CD14-positive monocyte (primary cell): ENCODE results near the gene COL24A1. TPM values are rescaled to one million over a fixed set of nuclear protein-coding genes. Genes with fewer than 3 reads are reported as not detected.

Experiments
- DNase-seq, 3 donors: peaks; one replicate each; pipeline ENCODE4 v3.0.0-alpha.2; 2011 to 2022
- H2AFZ ChIP-seq: 2 replicates; pipeline ENCODE4 v1.6.0; 2012; ENCODE audit warnings: mild to moderate bottlenecking, low read depth, low read length, inconsistent platforms; ENCODE audit not compliant: insufficient read depth, poor library complexity, severe bottlenecking
- H3K27ac ChIP-seq, 2 donors: 1 replicate in 1 of 2; 2 replicates in 1 of 2; pipeline ENCODE4 v1.5.1; 2012 to 2013; ENCODE audit warnings: low read length in 2 of 2, control low read depth in 1 of 2, inconsistent platforms in 1 of 2, low read depth in 1 of 2, mild to moderate bottlenecking in 1 of 2
- H3K27me3 ChIP-seq, 2 donors: one replicate each; pipeline versions ENCODE4 v1.6.0 to v1.6.1; 2011 to 2013; ENCODE audit warnings: low read length in 2 of 2; ENCODE audit not compliant: control insufficient read depth in 2 of 2, insufficient read depth in 2 of 2
- H3K36me3 ChIP-seq, 2 donors: replicated peaks in 1 of 2; 1 replicate in 1 of 2; 2 replicates in 1 of 2; pipeline versions ENCODE4 v1.5.1 to v1.6.1; 2012 to 2013; ENCODE audit warnings: low read length in 2 of 2, control low read depth in 1 of 2, inconsistent platforms in 1 of 2, mild to moderate bottlenecking in 1 of 2; ENCODE audit not compliant: insufficient read depth in 2 of 2, control insufficient read depth in 1 of 2
- H3K4me1 ChIP-seq, 2 donors: 1 replicate in 1 of 2; 2 replicates in 1 of 2; pipeline versions ENCODE4 v1.5.1 to v1.6.1; 2012 to 2013; ENCODE audit warnings: low read length in 2 of 2, control low read depth in 1 of 2, inconsistent platforms in 1 of 2, mild to moderate bottlenecking in 1 of 2, moderate library complexity in 1 of 2; ENCODE audit not compliant: insufficient read depth in 2 of 2, control insufficient read depth in 1 of 2
- H3K4me2 ChIP-seq: replicated peaks from 2 replicates; pipeline ENCODE3; 2012; ENCODE audit warnings: low read length, moderate library complexity, mild to moderate bottlenecking; ENCODE audit not compliant: poor library complexity, severe bottlenecking; ENCODE audit errors: extremely low read depth
- H3K4me3 ChIP-seq, 3 experiments: fragments of 200-600 bp in 1 of 3; sonication (generic) in 1 of 3; replicated peaks in 1 of 3; 1 replicate in 2 of 3; 2 replicates in 1 of 3; pipeline ENCODE4 v1.5.1; 2011 to 2013; ENCODE audit warnings: low read length in 3 of 3, mild to moderate bottlenecking in 3 of 3, control low read depth in 2 of 3, low read depth in 2 of 3, inconsistent platforms in 1 of 3, moderate library complexity in 1 of 3
- H3K79me2 ChIP-seq: 2 replicates; pipeline ENCODE4 v1.6.0; 2012; ENCODE audit warnings: mild to moderate bottlenecking, control low read depth, inconsistent platforms, low read length, moderate library complexity; ENCODE audit not compliant: insufficient read depth
- H3K9ac ChIP-seq: 2 replicates; pipeline ENCODE4 v1.6.0; 2017; ENCODE audit warnings: low read length, mild to moderate bottlenecking; ENCODE audit not compliant: insufficient read depth, poor library complexity, severe bottlenecking
- H3K9me3 ChIP-seq, 2 donors: replicated peaks in 1 of 2; 1 replicate in 1 of 2; 2 replicates in 1 of 2; pipeline versions ENCODE4 v1.5.1 to v1.6.1; 2012 to 2013; ENCODE audit warnings: low read length in 2 of 2, control low read depth in 1 of 2; ENCODE audit not compliant: control insufficient read depth in 1 of 2, insufficient read depth in 1 of 2
- H4K20me1 ChIP-seq: 2 replicates; pipeline ENCODE4 v1.6.0; 2012; ENCODE audit warnings: mild to moderate bottlenecking, low read length, control low read depth, moderate library complexity; ENCODE audit not compliant: insufficient read depth
- H3K27ac Mint-ChIP-seq, 7 donors: one replicate each; pipeline ENCODE4 v1.8.0; 2020; ENCODE audit warnings: mild to moderate bottlenecking in 7 of 7, mixed read lengths in 7 of 7, moderate library complexity in 6 of 7, inconsistent platforms in 2 of 7
- H3K27me3 Mint-ChIP-seq, 3 donors: one replicate each; pipeline ENCODE4 v1.8.0; 2021 to 2022; ENCODE audit warnings: low read depth in 3 of 3, mild to moderate bottlenecking in 3 of 3, mixed read lengths in 3 of 3, moderate library complexity in 3 of 3, inconsistent platforms in 1 of 3
- H3K36me3 Mint-ChIP-seq, 2 donors: one replicate each; pipeline ENCODE4 v1.8.0; 2020; ENCODE audit warnings: mixed read lengths in 2 of 2, inconsistent platforms in 1 of 2, mild to moderate bottlenecking in 1 of 2
- H3K4me1 Mint-ChIP-seq: one replicate; pipeline ENCODE4 v1.8.0; 2020; ENCODE audit warnings: mild to moderate bottlenecking, mixed read lengths
- H3K4me3 Mint-ChIP-seq, 2 donors: one replicate each; pipeline ENCODE4 v1.8.0; 2020; ENCODE audit warnings: mild to moderate bottlenecking in 2 of 2, mixed read lengths in 2 of 2, moderate library complexity in 1 of 2
- H3K9me3 Mint-ChIP-seq, 7 donors: one replicate each; pipeline ENCODE4 v1.8.0; 2020 to 2022; ENCODE audit warnings: mixed read lengths in 7 of 7, mild to moderate bottlenecking in 6 of 7, moderate library complexity in 6 of 7, inconsistent platforms in 2 of 7
- CTCF ChIP-seq: fragments of 200-600 bp; IDR thresholded peaks from one replicate; pipeline ENCODE4 v1.8.0; 2022; ENCODE audit warnings: antibody characterized with exemption, mild to moderate bottlenecking
- WGBS: methylation state at CpG from one replicate; pipeline ENCODE4 v1.1.5; 2013; ENCODE audit warnings: missing lambda C conversion rate; ENCODE audit not compliant: insufficient coverage; 5-methylcytosine and 5-hydroxymethylcytosine counted together
- intact Hi-C, 2 donors: fragments of 100-400 bp; cut with micrococcal nuclease; formaldehyde crosslinking; loops; one replicate each; pipeline versions ENCODE4 v1.15.0 to v1.15.1; 2023
- polyA plus RNA-seq, 3 donors: library from polyadenylated mRNA; depleted of rRNA in 1 of 3; unstranded in 2 of 3; stranded (reverse) in 1 of 3; fragments of 300-500 nt in 2 of 3; fragments of >200 nt in 1 of 3; fragmentation: Illumina TruSeq in 2 of 3; gene quantifications; 1 replicate in 2 of 3; 2 replicates in 1 of 3; pipeline ENCODE4 v1.2.3, GENCODE V29; 2012 to 2021

COL24A1 gene
- polyA plus RNA-seq, 3 donors, result 0.05 to 0.13 TPM; not detected in 1

GRCh38 chr1:86104606-86105532 lies 51.7 kb downstream of the COL24A1 start:
- H3K4me3 ChIP-seq, result no peak overlapping the region
- H3K27ac ChIP-seq, result no peak overlapping the region
- Mint-ChIP-seq H3K27ac (peak overlapping the region in 1 of 7 donors; percentile 58), H3K4me3 (no peak overlapping the region), H3K9me3 (peaks cover 2 to 20% (median 11%) of the 10 kb centered on the region in 7 donors), H3K4me1 (no peaks in the 10 kb centered on the region), H3K36me3 (peaks cover 2 to 12% of the 10 kb centered on the region in 2 donors), H3K27me3 (peaks cover 0 to 4% (median 0%) of the 10 kb centered on the region in 3 donors)
- H2AFZ ChIP-seq, result no peak overlapping the region
- H3K9me3 ChIP-seq, result peaks cover 0 to 15% of the 10 kb centered on the region in 2 donors
- H3K36me3 ChIP-seq, result no peaks in the 10 kb centered on the region
- H3K4me2 ChIP-seq, result no peak overlapping the region
- no peak for TF ChIP-seq CTCF
- H4K20me1 ChIP-seq, result no peaks in the 10 kb centered on the region
- no peaks in the 10 kb centered on the region for H3K27me3 ChIP-seq
- 100% methylated on average over 12 of the region's 12 CpGs for WGBS
- intact Hi-C loops, result no loop called here
- H3K4me1 ChIP-seq, result no peaks in the 10 kb centered on the region
- H3K79me2 ChIP-seq, result no peaks in the 10 kb centered on the region
- DNase-seq, result no peak
- H3K9ac ChIP-seq, result no peak overlapping the region

GRCh38 chr1:86101616-86102015 lies 55.0 kb downstream of the COL24A1 start:
- Mint-ChIP-seq H3K4me1 (no peaks in the 10 kb centered on the region), H3K36me3 (peaks cover 2 to 12% of the 10 kb centered on the region in 2 donors), H3K27ac (no peak overlapping the region), H3K9me3 (peaks cover 2 to 20% (median 10%) of the 10 kb centered on the region in 7 donors), H3K27me3 (peaks cover 0 to 2% (median 0%) of the 10 kb centered on the region in 3 donors), H3K4me3 (no peak overlapping the region)
- WGBS, result no CpG with 5 or more reads among the region's 2 CpGs
- Histone ChIP-seq H3K4me3 (no peak overlapping the region), H4K20me1 (no peaks in the 10 kb centered on the region), H3K9me3 (peaks cover 0 to 15% of the 10 kb centered on the region in 2 donors), H3K79me2 (no peaks in the 10 kb centered on the region), H3K27me3 (no peaks in the 10 kb centered on the region), H3K36me3 (no peaks in the 10 kb centered on the region), H3K27ac (no peak overlapping the region), H3K4me1 (no peaks in the 10 kb centered on the region), H2AFZ (no peak overlapping the region), H3K9ac (no peak overlapping the region), H3K4me2 (no peak overlapping the region)
- intact Hi-C loops, result no loop called here
- TF ChIP-seq CTCF, result no peak
- DNase-seq, result no peak
